HepG2 (cell line): ENCODE measurements around the gene ADRA2B. TPM values are rescaled to one million over a fixed set of nuclear protein-coding genes. Genes with fewer than 3 reads are reported as not detected.

Source experiments
- ELF1 ChIP-seq: sonication (generic); formaldehyde crosslinking; IDR thresholded peaks from 2 replicates; pipeline ENCODE4 v1.4.0; 2020; ENCODE audit warnings: missing genetic modification reagents
- GABPB1 ChIP-seq: IDR thresholded peaks from 2 replicates; pipeline ENCODE4 v1.6.1; 2016; ENCODE audit warnings: mild to moderate bottlenecking, missing genetic modification reagents, moderate library complexity, missing compliant biosample characterization
- HDAC1 ChIP-seq: sonication (generic); formaldehyde crosslinking; IDR thresholded peaks from 2 replicates; pipeline ENCODE4 v1.5.1; 2020; ENCODE audit warnings: mild to moderate bottlenecking, missing genetic modification reagents
- MBNL3 ChIP-seq: fragments of 250-450 bp; sonication (Bioruptor Pico); conservative IDR thresholded peaks from 2 replicates; pipeline ENCODE4 v1.8.0; 2022; ENCODE audit warnings: mild to moderate bottlenecking, inconsistent platforms
- PHF21A ChIP-seq: sonication (generic); formaldehyde crosslinking; IDR thresholded peaks from 2 replicates; pipeline ENCODE4 v1.5.0; 2020; ENCODE audit warnings: mild to moderate bottlenecking, missing genetic modification reagents
- ZBTB7A ChIP-seq: sonication (generic); formaldehyde crosslinking; IDR thresholded peaks from 2 replicates; pipeline ENCODE4 v1.8.0; 2022; ENCODE audit warnings: mild to moderate bottlenecking, missing genetic modification reagents
- ZNF225 ChIP-seq: sonication (generic); formaldehyde crosslinking; IDR thresholded peaks from 2 replicates; pipeline ENCODE4 v1.4.0; 2020; ENCODE audit warnings: mild to moderate bottlenecking, missing genetic modification reagents
- ZNF546 ChIP-seq: sonication (generic); formaldehyde crosslinking; conservative IDR thresholded peaks from 2 replicates; pipeline ENCODE4 v1.8.1; 2023; ENCODE audit warnings: mild to moderate bottlenecking, missing genetic modification reagents
- ZZZ3 ChIP-seq: sonication (generic); formaldehyde crosslinking; IDR thresholded peaks from 2 replicates; pipeline ENCODE4 v1.4.0; 2020; ENCODE audit warnings: missing genetic modification reagents, mild to moderate bottlenecking, borderline replicate concordance
- polyA plus RNA-seq, 8 experiments: library from polyadenylated mRNA; depleted of rRNA in 3 of 8; stranded (reverse) in 7 of 8; unstranded in 1 of 8; fragments of >200 nt; fragmentation: Illumina TruSeq in 4 of 8; extraction: Trizol in 4 of 8; gene quantifications; 2 replicates each; pipeline versions ENCODE4 v1.2.1 to v1.2.3, GENCODE V29; 2011 to 2016; ENCODE audit warnings: low read depth in 4 of 8, missing spikeins in 1 of 8, mixed read lengths in 1 of 8; ENCODE audit not compliant: insufficient read depth in 1 of 8
- total RNA-seq, 5 experiments: library from RNA; depleted of rRNA; stranded (reverse); fragments of >200 nt; fragmentation: Illumina TruSeq; extraction: Trizol; gene quantifications; 2 replicates each; pipeline ENCODE4 v1.2.3, GENCODE V29; 2016; ENCODE audit warnings: low read depth in 1 of 5
- TF ChIP-seq, protein P1 (sequence below): IDR thresholded peaks from 2 replicates; pipeline ENCODE4 v1.6.1; 2016; ENCODE audit warnings: control low read depth
- TF ChIP-seq, protein P2 (sequence below): sonication (generic); formaldehyde crosslinking; IDR thresholded peaks from 2 replicates; pipeline ENCODE4 v1.8.0; 2022; ENCODE audit warnings: mild to moderate bottlenecking, missing genetic modification reagents, borderline replicate concordance
- TF ChIP-seq, protein P3 (sequence below): sonication (generic); formaldehyde crosslinking; IDR thresholded peaks from 2 replicates; pipeline ENCODE4 v1.9.0; 2022; ENCODE audit warnings: missing genetic modification reagents, mild to moderate bottlenecking, borderline replicate concordance

The ADRA2B gene
- total and polyA plus RNA-seq, 2 of the 13 experiments (the other 11 are each of a cell fraction or from before 2014, with no cell fraction given) = not detected

DNA sequence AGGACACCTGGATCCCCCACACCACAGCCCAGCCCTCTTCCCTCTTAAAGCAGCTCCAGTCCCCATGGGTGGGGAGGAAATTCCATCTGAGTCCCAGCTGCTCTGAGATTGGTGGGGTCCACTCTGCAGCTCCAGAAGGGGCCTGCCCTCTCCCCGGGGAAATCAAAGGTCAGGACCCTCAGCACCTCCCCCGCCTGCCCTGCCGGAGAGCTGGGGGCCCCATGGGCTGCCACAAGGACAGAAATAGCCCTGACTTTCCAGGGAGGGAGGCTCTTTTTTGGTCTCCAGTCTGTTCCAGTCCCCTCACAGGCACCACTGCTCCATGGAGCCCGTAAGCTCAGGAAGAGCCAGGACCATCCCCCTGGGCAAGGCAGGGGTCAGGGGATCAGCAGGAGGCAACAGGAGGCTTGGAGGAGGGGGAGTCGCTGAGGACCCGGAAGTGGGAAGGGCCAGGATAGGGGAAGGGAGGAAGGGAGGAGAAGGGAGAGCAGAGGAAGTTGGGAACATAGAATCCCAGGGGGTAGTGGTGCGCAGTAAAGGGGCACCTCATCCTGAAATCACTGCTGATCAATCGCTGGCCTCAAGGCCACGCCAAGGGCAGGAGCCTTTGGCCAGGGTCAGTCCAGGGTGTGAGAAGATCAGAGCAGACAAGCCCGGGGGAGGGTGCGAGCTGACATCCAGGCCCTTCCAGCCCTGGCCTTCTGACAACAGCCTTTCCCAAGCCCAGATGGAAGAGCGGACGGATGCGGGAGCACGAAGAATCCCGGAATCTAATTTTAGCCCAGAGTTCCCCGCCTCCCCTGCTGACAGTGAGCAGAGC is 7.6 kb downstream of the ADRA2B start (continued):
- TF ChIP-seq, protein P1, sequence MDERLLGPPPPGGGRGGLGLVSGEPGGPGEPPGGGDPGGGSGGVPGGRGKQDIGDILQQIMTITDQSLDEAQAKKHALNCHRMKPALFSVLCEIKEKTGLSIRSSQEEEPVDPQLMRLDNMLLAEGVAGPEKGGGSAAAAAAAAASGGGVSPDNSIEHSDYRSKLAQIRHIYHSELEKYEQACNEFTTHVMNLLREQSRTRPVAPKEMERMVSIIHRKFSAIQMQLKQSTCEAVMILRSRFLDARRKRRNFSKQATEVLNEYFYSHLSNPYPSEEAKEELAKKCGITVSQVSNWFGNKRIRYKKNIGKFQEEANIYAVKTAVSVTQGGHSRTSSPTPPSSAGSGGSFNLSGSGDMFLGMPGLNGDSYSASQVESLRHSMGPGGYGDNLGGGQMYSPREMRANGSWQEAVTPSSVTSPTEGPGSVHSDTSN (CRISPR knock-in tag) = no peak
- TF ChIP-seq, protein P2, sequence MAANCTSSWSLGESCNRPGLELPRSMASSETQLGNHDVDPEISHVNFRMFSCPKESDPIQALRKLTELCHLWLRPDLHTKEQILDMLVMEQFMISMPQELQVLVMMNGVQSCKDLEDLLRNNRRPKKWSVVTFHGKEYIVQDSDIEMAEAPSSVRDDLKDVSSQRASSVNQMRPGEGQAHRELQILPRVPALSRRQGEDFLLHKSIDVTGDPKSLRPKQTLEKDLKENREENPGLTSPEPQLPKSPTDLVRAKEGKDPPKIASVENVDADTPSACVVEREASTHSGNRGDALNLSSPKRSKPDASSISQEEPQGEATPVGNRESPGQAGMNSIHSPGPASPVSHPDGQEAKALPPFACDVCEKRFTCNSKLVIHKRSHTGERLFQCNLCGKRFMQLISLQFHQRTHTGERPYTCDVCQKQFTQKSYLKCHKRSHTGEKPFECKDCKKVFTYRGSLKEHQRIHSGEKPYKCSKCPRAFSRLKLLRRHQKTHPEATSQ (CRISPR knock-in tag) = 0 out of 2 replicates have a peak, but pooled peaks have one; percentile 23
- TF ChIP-seq ZNF225 (no peak), ZNF546 (CRISPR knock-in tag) (no peak), PHF21A (CRISPR knock-in tag) (0 out of 2 replicates have a peak, but pooled peaks have one; percentile 33), MBNL3 (CRISPR knock-in tag) (no peak), ELF1 (CRISPR knock-in tag) (peak; percentile 82), HDAC1 (CRISPR knock-in tag) (peak; percentile 21; the same call in 1 of the 2 replicates), GABPB1 (CRISPR knock-in tag) (peak; percentile 50), ZZZ3 (no peak), ZBTB7A (CRISPR knock-in tag) (0 out of 2 replicates have a peak, but pooled peaks have one; percentile 24)
- TF ChIP-seq, protein P3, sequence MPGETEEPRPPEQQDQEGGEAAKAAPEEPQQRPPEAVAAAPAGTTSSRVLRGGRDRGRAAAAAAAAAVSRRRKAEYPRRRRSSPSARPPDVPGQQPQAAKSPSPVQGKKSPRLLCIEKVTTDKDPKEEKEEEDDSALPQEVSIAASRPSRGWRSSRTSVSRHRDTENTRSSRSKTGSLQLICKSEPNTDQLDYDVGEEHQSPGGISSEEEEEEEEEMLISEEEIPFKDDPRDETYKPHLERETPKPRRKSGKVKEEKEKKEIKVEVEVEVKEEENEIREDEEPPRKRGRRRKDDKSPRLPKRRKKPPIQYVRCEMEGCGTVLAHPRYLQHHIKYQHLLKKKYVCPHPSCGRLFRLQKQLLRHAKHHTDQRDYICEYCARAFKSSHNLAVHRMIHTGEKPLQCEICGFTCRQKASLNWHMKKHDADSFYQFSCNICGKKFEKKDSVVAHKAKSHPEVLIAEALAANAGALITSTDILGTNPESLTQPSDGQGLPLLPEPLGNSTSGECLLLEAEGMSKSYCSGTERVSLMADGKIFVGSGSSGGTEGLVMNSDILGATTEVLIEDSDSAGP (CRISPR knock-in tag) = peak; percentile 51; the same call in 1 of the 2 replicates
